ENCODE data around the gene ADH4.

DNA sequence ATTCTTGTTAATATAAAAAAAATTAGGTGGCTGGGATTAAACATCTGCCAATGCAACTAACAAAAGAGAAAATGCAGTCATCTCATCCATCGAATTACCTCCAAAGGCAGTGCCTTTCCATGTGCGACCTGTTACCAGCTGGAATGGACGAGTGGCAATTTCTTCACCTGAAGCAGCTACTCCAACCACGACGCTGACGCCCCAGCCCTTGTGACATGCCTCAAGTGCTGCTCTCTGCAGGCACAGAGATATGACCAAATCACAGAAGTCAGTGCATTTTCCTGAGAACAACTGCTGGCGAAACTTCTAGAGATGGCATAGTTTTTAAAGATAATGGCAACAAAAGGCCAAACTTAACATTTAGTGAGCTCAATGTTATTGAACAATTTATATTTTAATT lies 69.3 kb downstream of the ADH4 start:
- TF ChIP-seq SP1 (IDR thresholded peaks at IDR 0.05) (no peak), TARDBP (IDR thresholded peaks at IDR 0.05) (no peak), FOXM1 (IDR thresholded peaks at IDR 0.05; ENCODE audit: borderline replicate concordance) (no peak), ELF4 (IDR thresholded peaks at IDR 0.05) (no peak), HDGF (IDR thresholded peaks at IDR 0.05; ENCODE audit: borderline replicate concordance) (no peak)
- TF ChIP-seq, protein P1, sequence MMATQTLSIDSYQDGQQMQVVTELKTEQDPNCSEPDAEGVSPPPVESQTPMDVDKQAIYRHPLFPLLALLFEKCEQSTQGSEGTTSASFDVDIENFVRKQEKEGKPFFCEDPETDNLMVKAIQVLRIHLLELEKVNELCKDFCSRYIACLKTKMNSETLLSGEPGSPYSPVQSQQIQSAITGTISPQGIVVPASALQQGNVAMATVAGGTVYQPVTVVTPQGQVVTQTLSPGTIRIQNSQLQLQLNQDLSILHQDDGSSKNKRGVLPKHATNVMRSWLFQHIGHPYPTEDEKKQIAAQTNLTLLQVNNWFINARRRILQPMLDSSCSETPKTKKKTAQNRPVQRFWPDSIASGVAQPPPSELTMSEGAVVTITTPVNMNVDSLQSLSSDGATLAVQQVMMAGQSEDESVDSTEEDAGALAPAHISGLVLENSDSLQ (IDR thresholded peaks at IDR 0.05): no peak

Data from HEK293T (cell line).